Coronary artery (tissue), 2 donors: ENCODE measurements around the gene ALDH1A1.

ENCODE experiments used
- DNase-seq: peaks from one replicate; pipeline ENCODE4 v3.0.0-alpha.2; 2017; ENCODE audit warnings: low spot score
- H3K27ac ChIP-seq, 2 donors: fragments of 200-600 bp; sonication (generic); one replicate each; pipeline ENCODE4 v1.5.1; 2016 to 2019
- H3K4me3 ChIP-seq: fragments of 200-600 bp; sonication (generic); 2 replicates; pipeline ENCODE4 v1.5.1; 2016; ENCODE audit warnings: mild to moderate bottlenecking, moderate library complexity
- CTCF ChIP-seq: fragments of 200-600 bp; sonication (generic); IDR thresholded peaks from one replicate; pipeline ENCODE4 v1.5.1; 2019; ENCODE audit warnings: antibody characterized with exemption

Gene ALDH1A1

GRCh38 chr9:72995131-72996024 is 42.5 kb upstream of the ALDH1A1 start:
- no peak for TF ChIP-seq CTCF
- no peak for DNase-seq
- Histone ChIP-seq H3K27ac (no peak overlapping the region), H3K4me3 (no peak overlapping the region)

GRCh38 chr9:72991772-72992171 is 38.9 kb upstream of the ALDH1A1 start:
- no peak for DNase-seq
- H3K4me3 ChIP-seq: no peak overlapping the region
- TF ChIP-seq CTCF: no peak
- no peak overlapping the region for H3K27ac ChIP-seq

- no peak for DNase-seq
- Histone ChIP-seq H3K4me3 (no peak overlapping the region), H3K27ac (no peak overlapping the region)
- TF ChIP-seq CTCF: no peak
Observed at GRCh38 chr9:72990397-72991182, 37.7 kb upstream of the ALDH1A1 start.

GRCh38 chr9:72986522-72987116 is 33.8 kb upstream of the ALDH1A1 start:
- no peak for DNase-seq
- TF ChIP-seq CTCF: no peak
- Histone ChIP-seq H3K27ac (no peak overlapping the region), H3K4me3 (no peak overlapping the region)

GRCh38 chr9:72985746-72986145 is 32.9 kb upstream of the ALDH1A1 start:
- H3K4me3 ChIP-seq: no peak overlapping the region
- H3K27ac ChIP-seq: no peak overlapping the region
- no peak for DNase-seq
- no peak for TF ChIP-seq CTCF

GRCh38 chr9:72984991-72985390 is 32.1 kb upstream of the ALDH1A1 start:
- no peak for TF ChIP-seq CTCF
- no peak for DNase-seq
- no peak overlapping the region for H3K27ac ChIP-seq
- no peak overlapping the region for H3K4me3 ChIP-seq
